Left lung (tissue), 14 donors: ENCODE data around the gene GULP1. TPM values are rescaled to one million over a fixed set of nuclear protein-coding genes. Genes with fewer than 3 reads are reported as not detected.

Experiments used
- ATAC-seq: fragments of 200-7000 bp; cut with Tn5 transposase; one replicate; pipeline ENCODE4 v1.9.1; 2020; ENCODE audit warnings: moderate library complexity
- DNase-seq, 4 donors: peaks; one replicate each; pipeline ENCODE4 v3.0.0-alpha.2; 2013 to 2020
- H3K27ac ChIP-seq, 2 donors: fragments of 200-600 bp; sonication (generic) in 1 of 2; one replicate each; pipeline versions ENCODE4 v1.5.0 to v1.8.0; 2020 to 2021
- H3K27me3 ChIP-seq, 2 donors: fragments of 200-600 bp; sonication (generic) in 1 of 2; one replicate each; pipeline versions ENCODE4 v1.5.0 to v1.8.0; 2020 to 2021
- H3K36me3 ChIP-seq, 2 donors: fragments of 200-600 bp; sonication (generic) in 1 of 2; one replicate each; pipeline versions ENCODE4 v1.5.0 to v1.8.0; 2020 to 2021
- H3K4me1 ChIP-seq, 2 donors: fragments of 200-600 bp; one replicate each; pipeline ENCODE4 v1.8.0; 2021
- H3K4me3 ChIP-seq, 2 donors: fragments of 200-600 bp; sonication (generic) in 1 of 2; one replicate each; pipeline versions ENCODE4 v1.5.0 to v1.8.0; 2020 to 2021; ENCODE audit warnings: mild to moderate bottlenecking in 1 of 2
- H3K9me3 ChIP-seq, 2 donors: fragments of 200-600 bp; sonication (generic) in 1 of 2; one replicate each; pipeline versions ENCODE4 v1.5.0 to v1.8.0; 2020 to 2021
- CTCF ChIP-seq, 2 donors: fragments of 200-600 bp; sonication (generic) in 1 of 2; IDR thresholded peaks; one replicate each; pipeline versions ENCODE4 v1.5.0 to v1.8.0; 2021; ENCODE audit warnings: antibody characterized with exemption in 2 of 2
- intact Hi-C, 2 donors: fragments of 100-400 bp; cut with DNase I; formaldehyde crosslinking; loops; one replicate each; pipeline versions ENCODE4 v1.11.2 to v1.14.2; 2022
- long read RNA-seq, 12 donors: library from polyadenylated mRNA in 2 of 12; unstranded in 2 of 12; transcript quantifications; one replicate each; pipeline ENCODE4 v2.0.0 and lab custom pipeline, GENCODE V29; 2019 to 2026
- polyA plus RNA-seq, 6 donors: library from polyadenylated mRNA; unstranded; fragments of 120-200 nt; gene quantifications; one replicate each; pipeline ENCODE4 v1.2.1, GENCODE V29; 2013; ENCODE audit not compliant: insufficient read length in 6 of 6
- total RNA-seq, 2 donors: library from RNA; stranded (reverse); fragmentation: NEBNext Ultra II Directional; extraction: Animal tissue kit (Norgen Biotek cat#: 25700); gene quantifications; one replicate each; pipeline ENCODE4 v1.2.1, GENCODE V29; 2021
- donor health status: DM: no; HTN: yes; CAD: no.
- donor health status: DM: no; HTN: no; CAD: no.

Gene GULP1
- 10 to 100 TPM; 27.5 to 38.1 TPM for total RNA-seq
- 100 to 1,000 TPM in 1 of 6 donors, 10 to 100 TPM in 5; 84.0 to 120 (median 86.7) TPM for polyA plus RNA-seq
- long read RNA-seq, donor 1, transcript GULP1-206 (12 exons, 1,376 nt), result major isoform, 5 of 9 reads
- long read RNA-seq, donor 1, partial matches to known transcripts, result 0 of 9 reads
- long read RNA-seq, donor 1, other reads (novel, unspliced or antisense), result 0 of 9 reads
- long read RNA-seq, donor 2, full-length matches to known transcripts, result 9 of 9 reads
- long read RNA-seq, donor 2, partial matches to known transcripts, result 0 of 9 reads
- long read RNA-seq, donor 2, other reads (novel, unspliced or antisense), result 0 of 9 reads
- long read RNA-seq, donor 3, partial matches to known transcripts, result 12 of 18 reads
- long read RNA-seq, donor 3, other reads (novel, unspliced or antisense), result 0 of 18 reads
- long read RNA-seq, donor 4, partial matches to known transcripts, result 1 of 10 reads
- long read RNA-seq, donor 4, other reads (novel, unspliced or antisense), result 7 of 10 reads
- long read RNA-seq, donor 5, transcript GULP1-206 (12 exons, 1,376 nt), result major isoform, 8 of 10 reads
- long read RNA-seq, donor 5, partial matches to known transcripts, result 0 of 10 reads
- long read RNA-seq, donor 5, other reads (novel, unspliced or antisense), result 0 of 10 reads
- long read RNA-seq, donor 6, partial matches to known transcripts, result 0 of 6 reads
- long read RNA-seq, donor 6, other reads (novel, unspliced or antisense), result 0 of 6 reads
- long read RNA-seq, donor 7, partial matches to known transcripts, result 0 of 4 reads
- long read RNA-seq, donor 7, other reads (novel, unspliced or antisense), result 0 of 4 reads
- long read RNA-seq, donor 8, transcript GULP1-206 (12 exons, 1,376 nt), result major isoform, 8 of 10 reads
- long read RNA-seq, donor 8, partial matches to known transcripts, result 0 of 10 reads
- long read RNA-seq, donor 8, other reads (novel, unspliced or antisense), result 0 of 10 reads
- long read RNA-seq, donor 9, result 0 reads
- long read RNA-seq, donor 10, partial matches to known transcripts, result 0 of 1 reads
- long read RNA-seq, donor 10, other reads (novel, unspliced or antisense), result 1 of 1 reads
- long read RNA-seq, donor 11, partial matches to known transcripts, result 0 of 4 reads
- long read RNA-seq, donor 11, other reads (novel, unspliced or antisense), result 0 of 4 reads
- long read RNA-seq, donor 12, full-length matches to known transcripts, result 7 of 7 reads
- long read RNA-seq, donor 12, partial matches to known transcripts, result 0 of 7 reads
- long read RNA-seq, donor 12, other reads (novel, unspliced or antisense), result 0 of 7 reads

- H3K4me3 ChIP-seq, result peak within 1 kb of the TSS; percentile 56 to 57
- DNase-seq (peak; percentile 63 to 90 (median 88)), ATAC-seq (peak; percentile 72)
- intact Hi-C loops, result no loop called here
- peaks cover 0 to 34% of the 10 kb centered on the region in 2 donors for H3K27me3 ChIP-seq
- peak within 1 kb of the TSS; percentile 76 to 97 for H3K27ac ChIP-seq
- H3K36me3 ChIP-seq, result no peaks in the 10 kb centered on the region
- H3K4me1 ChIP-seq, result peaks cover 0 to 10% of the 10 kb centered on the region in 2 donors
- H3K9me3 ChIP-seq, result no peaks in the 10 kb centered on the region
- peak; percentile 41 to 44 for TF ChIP-seq CTCF (IDR thresholded peaks at IDR 0.05)
These were observed at the start of gene GULP1 for GRCh38 chr2:188291617-188292347. Gene GULP1 (plus strand): TSS chr2:188291874. CDS start chr2:188477703, 185,829 bp downstream.

GRCh38 chr2:188243381-188243780 lies 48.3 kb upstream of the GULP1 start:
- no peak for TF ChIP-seq CTCF (IDR thresholded peaks at IDR 0.05)
- no peak overlapping the region for H3K27ac ChIP-seq
- H3K27me3 ChIP-seq, result no peaks in the 10 kb centered on the region
- peaks cover 0 to 10% of the 10 kb centered on the region in 2 donors for H3K9me3 ChIP-seq
- H3K4me1 ChIP-seq, result no peaks in the 10 kb centered on the region
- intact Hi-C loops, result no loop called here
- ATAC-seq, result no peak
- no peak overlapping the region for H3K4me3 ChIP-seq
- no peaks in the 10 kb centered on the region for H3K36me3 ChIP-seq
- no peak for DNase-seq

GRCh38 chr2:188244383-188244782 lies 47.3 kb upstream of the GULP1 start:
- no peak for DNase-seq
- Histone ChIP-seq H3K36me3 (no peaks in the 10 kb centered on the region), H3K4me3 (no peak overlapping the region), H3K27ac (no peak overlapping the region), H3K9me3 (no peaks in the 10 kb centered on the region), H3K4me1 (no peaks in the 10 kb centered on the region), H3K27me3 (no peaks in the 10 kb centered on the region)
- ATAC-seq, result no peak
- intact Hi-C loops, result no loop called here
- TF ChIP-seq CTCF (IDR thresholded peaks at IDR 0.05), result no peak

- TF ChIP-seq CTCF (IDR thresholded peaks at IDR 0.05), result no peak
- no peak for ATAC-seq
- Histone ChIP-seq H3K27ac (no peak overlapping the region), H3K9me3 (no peaks in the 10 kb centered on the region), H3K27me3 (no peaks in the 10 kb centered on the region), H3K36me3 (no peaks in the 10 kb centered on the region), H3K4me3 (no peak overlapping the region), H3K4me1 (no peaks in the 10 kb centered on the region)
- DNase-seq, result no peak
- intact Hi-C loops, result no loop called here
These were observed 46.4 kb upstream of the GULP1 start for GRCh38 chr2:188245230-188245629.
